NT2/D1 (cell line): ENCODE measurements around the gene BBS9.

Experiments
- YY1 ChIP-seq: IDR thresholded peaks from 2 replicates; pipeline ENCODE4 v1.6.1; 2011; ENCODE audit not compliant: insufficient read length, insufficient read depth
- ZNF274 ChIP-seq: IDR thresholded peaks from 2 replicates; pipeline ENCODE4 v1.6.1; 2011; ENCODE audit warnings: mild to moderate bottlenecking, low read depth, low read length

DNA sequence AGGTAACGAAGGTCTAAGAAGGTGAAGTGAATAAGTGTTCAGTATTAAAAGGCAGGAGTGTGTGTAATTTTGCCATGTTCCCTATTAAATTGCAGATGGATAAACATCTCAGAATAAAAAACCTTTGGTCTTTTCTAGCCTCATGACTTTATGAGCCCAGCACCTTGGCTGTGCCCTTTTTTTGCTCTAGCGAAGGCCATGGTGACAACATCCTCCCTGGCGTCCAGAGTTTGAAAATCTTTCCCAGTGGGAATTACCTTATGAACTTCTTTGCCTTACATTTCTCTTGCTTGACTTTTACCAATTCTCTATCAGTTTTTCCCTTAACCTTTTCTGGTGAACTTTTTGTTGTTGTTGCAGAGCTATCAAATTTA is 407.7 kb downstream of the BBS9 start:
- TF ChIP-seq YY1 (no peak), ZNF274 (no peak)
